Measurements from ENCODE around the gene UBE2L6.

UBE2L6 gene

DNA sequence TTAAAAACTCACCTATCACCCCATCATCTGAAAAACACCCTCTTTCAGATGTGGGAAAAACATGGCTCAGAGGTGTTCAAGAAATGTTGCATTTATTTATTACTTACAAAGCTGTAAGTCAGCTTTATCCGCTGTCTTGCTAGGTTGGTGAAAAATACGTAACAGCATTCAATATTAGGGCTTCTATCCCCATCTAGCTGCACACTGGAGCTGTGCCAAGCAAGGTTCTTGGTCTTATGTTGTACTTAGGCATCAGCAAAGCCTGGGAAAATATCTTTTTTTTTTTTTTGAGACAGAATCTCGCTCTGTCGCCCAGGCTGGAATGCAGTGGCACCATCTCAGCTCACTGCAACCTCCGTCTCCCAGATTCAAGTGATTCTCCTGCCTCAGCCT lies 37.6 kb upstream of the UBE2L6 start:
- TF ChIP-seq, protein P1, sequence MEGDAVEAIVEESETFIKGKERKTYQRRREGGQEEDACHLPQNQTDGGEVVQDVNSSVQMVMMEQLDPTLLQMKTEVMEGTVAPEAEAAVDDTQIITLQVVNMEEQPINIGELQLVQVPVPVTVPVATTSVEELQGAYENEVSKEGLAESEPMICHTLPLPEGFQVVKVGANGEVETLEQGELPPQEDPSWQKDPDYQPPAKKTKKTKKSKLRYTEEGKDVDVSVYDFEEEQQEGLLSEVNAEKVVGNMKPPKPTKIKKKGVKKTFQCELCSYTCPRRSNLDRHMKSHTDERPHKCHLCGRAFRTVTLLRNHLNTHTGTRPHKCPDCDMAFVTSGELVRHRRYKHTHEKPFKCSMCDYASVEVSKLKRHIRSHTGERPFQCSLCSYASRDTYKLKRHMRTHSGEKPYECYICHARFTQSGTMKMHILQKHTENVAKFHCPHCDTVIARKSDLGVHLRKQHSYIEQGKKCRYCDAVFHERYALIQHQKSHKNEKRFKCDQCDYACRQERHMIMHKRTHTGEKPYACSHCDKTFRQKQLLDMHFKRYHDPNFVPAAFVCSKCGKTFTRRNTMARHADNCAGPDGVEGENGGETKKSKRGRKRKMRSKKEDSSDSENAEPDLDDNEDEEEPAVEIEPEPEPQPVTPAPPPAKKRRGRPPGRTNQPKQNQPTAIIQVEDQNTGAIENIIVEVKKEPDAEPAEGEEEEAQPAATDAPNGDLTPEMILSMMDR (IDR thresholded peaks at IDR 0.05; ENCODE audit: insufficient read depth, low read length, poor library complexity, severe bottlenecking), result no peak
- Histone ChIP-seq H3K36me3 (ENCODE audit: control insufficient read depth, insufficient read depth, low read length) (no peaks in the 10 kb centered on the region), H3K27me3 (replicated peaks; ENCODE audit: control insufficient read depth, insufficient read depth, low read length) (no peaks in the 10 kb centered on the region), H3K4me3 (replicated peaks; ENCODE audit: low read depth, low read length) (no peak overlapping the region)
- DNase-seq (ENCODE audit: extremely low read depth, insufficient read length), result no peak

DNA sequence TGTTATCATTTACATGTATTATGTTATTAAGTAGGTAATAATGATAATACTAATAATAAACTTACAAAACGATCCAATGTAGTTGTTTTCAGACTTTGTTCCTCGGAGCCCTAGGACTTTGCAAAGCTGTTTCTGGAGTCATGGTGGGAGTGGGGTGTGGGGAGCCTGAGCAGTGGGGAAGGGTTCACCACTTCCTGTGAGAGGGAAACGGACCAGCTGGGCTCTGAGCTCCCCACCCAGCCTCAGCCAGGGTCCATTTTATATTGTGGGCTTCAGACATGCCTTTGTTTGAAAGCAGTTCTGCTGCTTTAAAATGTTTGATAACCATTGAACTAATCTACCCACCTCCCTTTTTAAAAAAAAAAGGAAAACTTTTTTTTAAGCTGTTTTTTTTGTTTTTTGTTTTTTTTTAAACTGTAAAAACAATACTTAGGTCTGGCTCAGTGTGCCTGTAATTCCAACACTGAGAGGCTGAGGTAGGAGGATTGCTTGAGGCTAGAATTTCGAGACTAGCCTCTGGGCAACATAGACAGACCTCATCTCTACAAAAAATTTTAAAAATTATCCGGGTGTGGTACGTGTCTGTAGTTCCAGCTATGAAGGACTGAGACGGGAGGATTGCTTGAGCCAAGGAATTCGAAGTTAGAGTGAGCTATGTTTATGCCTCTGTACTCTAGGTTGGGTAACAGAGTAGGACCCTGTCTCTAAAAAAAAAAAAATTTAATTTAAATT lies 37.0 kb upstream of the UBE2L6 start:
- Histone ChIP-seq H3K4me3 (replicated peaks; ENCODE audit: low read depth, low read length) (no peak overlapping the region), H3K36me3 (ENCODE audit: control insufficient read depth, insufficient read depth, low read length) (no peaks in the 10 kb centered on the region), H3K27me3 (replicated peaks; ENCODE audit: control insufficient read depth, insufficient read depth, low read length) (no peaks in the 10 kb centered on the region)
- DNase-seq (ENCODE audit: extremely low read depth, insufficient read length), result no peak
- TF ChIP-seq, protein P1 (IDR thresholded peaks at IDR 0.05; ENCODE audit: insufficient read depth, low read length, poor library complexity, severe bottlenecking), result no peak

DNA sequence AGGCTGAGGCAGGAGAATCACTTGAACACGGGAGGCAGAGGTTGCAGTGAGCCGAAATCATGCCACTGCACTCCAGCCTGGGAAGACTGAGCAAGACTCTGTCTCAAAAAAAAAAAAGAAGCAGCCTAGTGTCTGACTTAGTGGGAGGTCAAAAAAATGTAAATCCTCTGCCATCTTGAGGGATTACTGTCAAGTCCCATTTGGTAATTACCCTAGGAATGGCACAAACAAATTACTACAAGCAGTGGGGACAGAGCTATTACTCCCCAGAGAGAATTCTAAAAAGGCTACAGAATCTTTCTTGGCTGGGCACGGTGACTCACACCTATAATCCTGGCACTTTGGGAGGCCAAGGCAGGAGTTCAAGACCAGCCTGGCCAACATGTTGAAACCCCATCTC lies 33.8 kb upstream of the UBE2L6 start:
- Histone ChIP-seq H3K36me3 (ENCODE audit: control insufficient read depth, insufficient read depth, low read length) (no peaks in the 10 kb centered on the region), H3K4me3 (replicated peaks; ENCODE audit: low read depth, low read length) (no peak overlapping the region), H3K27me3 (replicated peaks; ENCODE audit: control insufficient read depth, insufficient read depth, low read length) (no peaks in the 10 kb centered on the region)
- TF ChIP-seq, protein P1 (IDR thresholded peaks at IDR 0.05; ENCODE audit: insufficient read depth, low read length, poor library complexity, severe bottlenecking), result no peak
- DNase-seq (ENCODE audit: extremely low read depth, insufficient read length), result no peak

DNA sequence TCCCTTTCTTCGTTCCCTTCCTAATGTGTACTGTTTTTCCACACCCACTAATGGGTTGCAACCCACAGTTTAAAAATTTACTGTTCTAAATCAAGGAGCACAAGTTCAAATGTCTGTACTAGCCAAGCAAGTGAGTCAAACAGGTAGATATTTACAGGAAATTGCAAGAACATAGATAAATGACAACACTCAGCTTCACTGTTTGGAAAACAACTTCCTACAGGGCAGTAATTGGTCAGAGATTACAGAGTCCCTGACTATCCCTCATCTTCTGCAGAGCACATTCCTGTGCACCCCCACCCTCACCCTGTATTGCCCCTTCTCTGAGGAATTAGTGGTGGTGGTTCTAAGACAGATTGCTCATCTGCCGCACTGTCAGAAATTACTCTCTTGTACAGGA lies 31.9 kb upstream of the UBE2L6 start:
- H3K27me3 ChIP-seq (replicated peaks; ENCODE audit: control insufficient read depth, insufficient read depth, low read length), result no peaks in the 10 kb centered on the region
- DNase-seq (ENCODE audit: extremely low read depth, insufficient read length), result no peak

DNA sequence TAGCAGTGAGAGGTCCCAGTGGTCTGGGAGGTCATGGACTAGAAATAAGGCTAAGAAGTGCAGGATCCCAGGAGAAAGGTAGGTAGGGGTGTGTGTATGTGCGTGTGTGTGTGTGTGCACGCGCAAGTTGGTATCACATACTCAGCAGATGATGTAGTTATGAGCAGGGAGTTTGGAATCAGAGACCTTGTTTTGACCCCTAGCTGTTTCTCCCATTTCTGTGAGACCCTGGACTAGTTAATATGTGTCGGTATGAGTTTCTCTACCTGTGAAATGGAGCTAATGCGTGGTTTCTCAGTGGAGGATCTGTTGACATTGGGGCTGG lies 31.3 kb upstream of the UBE2L6 start:
- H3K36me3 ChIP-seq (ENCODE audit: control insufficient read depth, insufficient read depth, low read length), result no peaks in the 10 kb centered on the region
- no peaks in the 10 kb centered on the region for H3K27me3 ChIP-seq (replicated peaks; ENCODE audit: control insufficient read depth, insufficient read depth, low read length)
- TF ChIP-seq, protein P1 (IDR thresholded peaks at IDR 0.05; ENCODE audit: insufficient read depth, low read length, poor library complexity, severe bottlenecking), result no peak
- no peak for DNase-seq (ENCODE audit: extremely low read depth, insufficient read length)
- no peak overlapping the region for H3K4me3 ChIP-seq (replicated peaks; ENCODE audit: low read depth, low read length)

More for the DNA sequence above, 31.9 kb upstream of the UBE2L6 start:
- Histone ChIP-seq H3K4me3 (replicated peaks; ENCODE audit: low read depth, low read length) (no peak overlapping the region), H3K36me3 (ENCODE audit: control insufficient read depth, insufficient read depth, low read length) (no peaks in the 10 kb centered on the region)
- TF ChIP-seq, protein P1 (IDR thresholded peaks at IDR 0.05; ENCODE audit: insufficient read depth, low read length, poor library complexity, severe bottlenecking), result no peak

Measured in GM06990 (cell line).